Measurements from ENCODE around the gene LTF.

LTF gene

GRCh38 chr3:46386205-46386604 lies 78.5 kb downstream of the LTF start:
- Histone ChIP-seq H3K4me3 (no peak overlapping the region), H3K9me3 (no peaks in the 10 kb centered on the region), H3K27ac (no peak overlapping the region), H3K4me1 (peaks cover 0 to under 1% (median 0%) of the 10 kb centered on the region in 4 donors), H3K27me3 (no peaks in the 10 kb centered on the region), H3K36me3 (no peaks in the 10 kb centered on the region)
- intact Hi-C loops (cut with DNase I; ENCODE audit: low total_unique reads): no loop called here
- no peak for DNase-seq
- no peak for TF ChIP-seq CTCF (IDR thresholded peaks at IDR 0.05)
